ENCODE measurements around the gene NUBP1.
"Not testable (repeated sequence)": the region's sequence is repeated elsewhere in the genome, so short reads cannot be mapped to it uniquely, and the experiment has no call there.

The NUBP1 gene

GRCh38 chr16:10752843-10753523 lies 9.3 kb downstream of the NUBP1 start:
- no peak for DNase-seq

- no peak for DNase-seq
Measured at GRCh38 chr16:10753670-10754069, 10.0 kb downstream of the NUBP1 start.

GRCh38 chr16:10754941-10755340 lies 11.3 kb downstream of the NUBP1 start:
- no peak for DNase-seq

GRCh38 chr16:10756574-10756973 lies 12.9 kb downstream of the NUBP1 start:
- DNase-seq, result no peak

GRCh38 chr16:10760858-10761257 lies 17.2 kb downstream of the NUBP1 start:
- DNase-seq, result no peak

GRCh38 chr16:10761373-10761772 lies 17.7 kb downstream of the NUBP1 start:
- DNase-seq, result no peak

- DNase-seq, result no peak
Measured at GRCh38 chr16:10762336-10763016, 18.8 kb downstream of the NUBP1 start.

GRCh38 chr16:10763456-10763855 lies 19.8 kb downstream of the NUBP1 start:
- DNase-seq, result no peak

- no peak for DNase-seq
Measured at GRCh38 chr16:10765772-10766171, 22.1 kb downstream of the NUBP1 start.

- no peak for DNase-seq
Measured at GRCh38 chr16:10767127-10767526, 23.5 kb downstream of the NUBP1 start.

GRCh38 chr16:10769381-10769780 lies 25.7 kb downstream of the NUBP1 start:
- DNase-seq, result no peak

- DNase-seq, result no peak
Measured at GRCh38 chr16:10770907-10771306, 27.3 kb downstream of the NUBP1 start.

GRCh38 chr16:10776280-10776679 lies 32.6 kb downstream of the NUBP1 start:
- DNase-seq, result no peak

GRCh38 chr16:10776923-10777322 lies 33.3 kb downstream of the NUBP1 start:
- DNase-seq, result not testable (repeated sequence)

GRCh38 chr16:10777356-10777755 lies 33.7 kb downstream of the NUBP1 start:
- DNase-seq, result no peak

- not testable (repeated sequence) for DNase-seq
Measured at GRCh38 chr16:10779908-10780307, 36.3 kb downstream of the NUBP1 start.

GRCh38 chr16:10780628-10781027 lies 37.0 kb downstream of the NUBP1 start:
- no peak for DNase-seq

- DNase-seq, result no peak
Measured at GRCh38 chr16:10782628-10783027, 39.0 kb downstream of the NUBP1 start.

GRCh38 chr16:10787304-10787703 lies 43.7 kb downstream of the NUBP1 start:
- DNase-seq, result no peak

- DNase-seq, result not testable (repeated sequence)
Measured at GRCh38 chr16:10788630-10789029, 45.0 kb downstream of the NUBP1 start.

GRCh38 chr16:10791048-10791447 lies 47.4 kb downstream of the NUBP1 start:
- DNase-seq, result no peak

- DNase-seq, result no peak
Measured at GRCh38 chr16:10799736-10800135, 56.1 kb downstream of the NUBP1 start.

- DNase-seq, result no peak
Measured at GRCh38 chr16:10805334-10805733, 61.7 kb downstream of the NUBP1 start.

- DNase-seq, result no peak
Measured at GRCh38 chr16:10806698-10807097, 63.1 kb downstream of the NUBP1 start.

- DNase-seq, result no peak
Measured at GRCh38 chr16:10808218-10808617, 64.6 kb downstream of the NUBP1 start.

Measured in right forelimb (tissue), 1 donor.